Measurements from ENCODE around the gene TTLL13. TPM values are rescaled to one million over a fixed set of nuclear protein-coding genes. Genes with fewer than 3 reads are reported as not detected.
A peak's percentile ranks its signal among the peaks of the same experiment; 100 is the strongest.

The TTLL13 gene, protein sequence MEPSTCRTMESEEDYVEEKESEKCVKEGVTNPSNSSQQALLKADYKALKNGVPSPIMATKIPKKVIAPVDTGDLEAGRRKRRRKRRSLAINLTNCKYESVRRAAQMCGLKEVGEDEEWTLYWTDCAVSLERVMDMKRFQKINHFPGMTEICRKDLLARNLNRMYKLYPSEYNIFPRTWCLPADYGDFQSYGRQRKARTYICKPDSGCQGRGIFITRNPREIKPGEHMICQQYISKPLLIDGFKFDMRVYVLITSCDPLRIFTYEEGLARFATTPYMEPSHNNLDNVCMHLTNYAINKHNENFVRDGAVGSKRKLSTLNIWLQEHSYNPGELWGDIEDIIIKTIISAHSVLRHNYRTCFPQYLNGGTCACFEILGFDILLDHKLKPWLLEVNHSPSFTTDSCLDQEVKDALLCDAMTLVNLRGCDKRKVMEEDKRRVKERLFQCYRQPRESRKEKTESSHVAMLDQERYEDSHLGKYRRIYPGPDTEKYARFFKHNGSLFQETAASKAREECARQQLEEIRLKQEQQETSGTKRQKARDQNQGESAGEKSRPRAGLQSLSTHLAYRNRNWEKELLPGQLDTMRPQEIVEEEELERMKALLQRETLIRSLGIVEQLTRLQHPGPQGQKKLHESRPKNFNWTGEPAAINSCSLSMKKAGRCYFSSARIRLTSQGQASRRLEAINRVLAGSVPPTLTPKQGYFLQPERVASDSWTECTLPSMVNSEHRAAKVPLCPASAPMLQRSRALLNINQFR
- total RNA-seq, result under 1 TPM in 1 of 2 donors, not detected in 1; 0.26 TPM
- polyA plus RNA-seq (ENCODE audit: insufficient read length in 6 of 6), result under 1 TPM in 5 of 6 donors, not detected in 1; 0.13 to 0.81 (median 0.35) TPM
- long read RNA-seq, donor 1, result 0 reads
- long read RNA-seq, donor 2, result 0 reads
- long read RNA-seq, donor 3, result 0 reads
- long read RNA-seq, donor 4, result 0 reads
- long read RNA-seq, donor 5, result 0 reads
- long read RNA-seq, donor 6, result 0 reads
- long read RNA-seq, donor 7, result 0 reads
- long read RNA-seq, donor 8, result 0 reads
- long read RNA-seq, donor 9, result 0 reads
- long read RNA-seq, donor 10, partial matches to known transcripts, result 1 of 1 reads
- long read RNA-seq, donor 10, other reads (novel, unspliced or antisense), result 0 of 1 reads
- long read RNA-seq, donor 11, result 0 reads
- long read RNA-seq, donor 12, result 0 reads

DNA sequence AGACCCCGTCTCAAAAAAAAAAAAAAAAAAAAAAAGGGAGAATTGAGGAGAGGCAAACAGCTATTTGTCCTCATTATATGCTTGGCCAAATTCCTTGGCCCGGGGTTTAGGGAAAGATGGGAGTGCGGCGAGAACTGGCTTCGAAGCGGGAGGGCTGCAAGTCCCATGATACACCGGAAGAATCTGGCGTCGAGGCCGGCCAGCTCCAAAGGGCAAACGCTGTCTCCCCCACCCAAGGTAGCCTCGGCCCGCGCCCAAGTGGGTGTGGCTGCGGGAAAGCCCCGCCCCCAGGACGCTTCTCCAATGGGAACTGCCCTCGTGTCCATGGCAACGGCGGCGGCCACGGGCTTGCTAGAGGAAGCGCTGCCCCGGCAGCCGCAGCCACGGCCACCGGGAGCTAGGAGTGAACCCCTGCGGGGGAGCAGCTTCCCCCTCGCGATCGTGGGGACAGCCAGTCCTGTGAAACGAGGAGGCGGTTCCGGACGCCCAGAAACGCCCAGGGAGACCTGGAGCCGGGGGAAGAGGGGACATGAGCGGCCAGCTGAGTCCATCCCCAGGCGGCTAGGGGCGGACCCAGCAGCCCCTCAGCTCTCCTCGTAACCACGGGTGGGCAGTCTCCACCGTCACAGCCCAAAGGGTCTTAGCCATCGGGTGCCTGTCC lies at the start of gene TTLL13:
Gene TTLL13, plus strand, starts transcription at position 354 of the 661 bp plus-strand sequence. CDS start 1,075 bp downstream, outside the sequence.
- Histone ChIP-seq H3K9me3 (no peaks in the 10 kb centered on the region), H3K27ac (peak within 1 kb of the TSS; percentile 10 to 63)
- peak; percentile 99 for ATAC-seq

DNA sequence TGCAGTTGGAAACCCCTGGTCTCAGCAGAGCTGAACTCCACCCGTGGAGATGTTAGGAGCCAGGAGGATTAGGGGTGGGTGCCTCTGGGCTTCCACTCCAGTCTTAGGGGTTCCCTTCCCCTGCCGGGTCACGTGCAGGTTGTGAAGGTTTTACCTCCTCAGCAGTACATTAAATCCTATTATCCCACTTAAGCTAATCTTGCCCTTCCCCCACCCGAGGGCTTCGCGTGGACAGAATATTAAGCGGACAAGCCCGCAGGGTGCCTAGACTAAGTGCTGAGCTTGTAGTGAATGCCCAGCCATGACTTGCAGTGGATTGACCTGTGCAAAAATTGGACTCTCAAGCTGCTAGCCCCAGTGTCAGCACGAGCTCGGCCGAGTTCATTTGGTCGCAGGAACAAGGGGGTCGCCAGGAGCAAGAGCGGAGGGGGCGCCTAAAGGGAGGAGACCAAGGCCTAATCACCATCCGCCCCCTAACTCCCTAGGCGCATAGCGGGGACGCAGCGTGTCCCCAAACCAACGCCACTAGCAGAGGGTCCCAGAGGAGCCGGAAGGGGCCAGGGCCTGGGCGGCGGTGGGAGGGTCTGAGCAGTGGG lies 48.7 kb upstream of the TTLL13 start:
- no peaks in the 10 kb centered on the region for H3K27me3 ChIP-seq
- peak overlapping the region; percentile 74 for H3K27ac ChIP-seq
- no peaks in the 10 kb centered on the region for H3K9me3 ChIP-seq
- peak overlapping the region; percentile 72 to 94 for H3K4me3 ChIP-seq
- TF ChIP-seq, protein P1, sequence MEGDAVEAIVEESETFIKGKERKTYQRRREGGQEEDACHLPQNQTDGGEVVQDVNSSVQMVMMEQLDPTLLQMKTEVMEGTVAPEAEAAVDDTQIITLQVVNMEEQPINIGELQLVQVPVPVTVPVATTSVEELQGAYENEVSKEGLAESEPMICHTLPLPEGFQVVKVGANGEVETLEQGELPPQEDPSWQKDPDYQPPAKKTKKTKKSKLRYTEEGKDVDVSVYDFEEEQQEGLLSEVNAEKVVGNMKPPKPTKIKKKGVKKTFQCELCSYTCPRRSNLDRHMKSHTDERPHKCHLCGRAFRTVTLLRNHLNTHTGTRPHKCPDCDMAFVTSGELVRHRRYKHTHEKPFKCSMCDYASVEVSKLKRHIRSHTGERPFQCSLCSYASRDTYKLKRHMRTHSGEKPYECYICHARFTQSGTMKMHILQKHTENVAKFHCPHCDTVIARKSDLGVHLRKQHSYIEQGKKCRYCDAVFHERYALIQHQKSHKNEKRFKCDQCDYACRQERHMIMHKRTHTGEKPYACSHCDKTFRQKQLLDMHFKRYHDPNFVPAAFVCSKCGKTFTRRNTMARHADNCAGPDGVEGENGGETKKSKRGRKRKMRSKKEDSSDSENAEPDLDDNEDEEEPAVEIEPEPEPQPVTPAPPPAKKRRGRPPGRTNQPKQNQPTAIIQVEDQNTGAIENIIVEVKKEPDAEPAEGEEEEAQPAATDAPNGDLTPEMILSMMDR (IDR thresholded peaks at IDR 0.05), result no peak
- H3K4me1 ChIP-seq, result peaks cover 14 to 57% of the 10 kb centered on the region in 2 donors
- peaks cover 0 to 18% of the 10 kb centered on the region in 2 donors for H3K36me3 ChIP-seq
- intact Hi-C loops (cut with DNase I), result no loop called here
- ATAC-seq (peak; percentile 4), DNase-seq (no peak)

More for the DNA sequence above, at the start of gene TTLL13:
- TF ChIP-seq, protein P1 (IDR thresholded peaks at IDR 0.05), result no peak
- peak within 1 kb of the TSS; percentile 49 to 52 for H3K4me3 ChIP-seq
- peaks cover 0 to 14% of the 10 kb centered on the region in 2 donors for H3K4me1 ChIP-seq
- DNase-seq, result peak; percentile 85 to 98 (median 94)
- intact Hi-C loops (cut with DNase I), result no loop called here
- no peaks in the 10 kb centered on the region for H3K27me3 ChIP-seq
- no peaks in the 10 kb centered on the region for H3K36me3 ChIP-seq

DNA sequence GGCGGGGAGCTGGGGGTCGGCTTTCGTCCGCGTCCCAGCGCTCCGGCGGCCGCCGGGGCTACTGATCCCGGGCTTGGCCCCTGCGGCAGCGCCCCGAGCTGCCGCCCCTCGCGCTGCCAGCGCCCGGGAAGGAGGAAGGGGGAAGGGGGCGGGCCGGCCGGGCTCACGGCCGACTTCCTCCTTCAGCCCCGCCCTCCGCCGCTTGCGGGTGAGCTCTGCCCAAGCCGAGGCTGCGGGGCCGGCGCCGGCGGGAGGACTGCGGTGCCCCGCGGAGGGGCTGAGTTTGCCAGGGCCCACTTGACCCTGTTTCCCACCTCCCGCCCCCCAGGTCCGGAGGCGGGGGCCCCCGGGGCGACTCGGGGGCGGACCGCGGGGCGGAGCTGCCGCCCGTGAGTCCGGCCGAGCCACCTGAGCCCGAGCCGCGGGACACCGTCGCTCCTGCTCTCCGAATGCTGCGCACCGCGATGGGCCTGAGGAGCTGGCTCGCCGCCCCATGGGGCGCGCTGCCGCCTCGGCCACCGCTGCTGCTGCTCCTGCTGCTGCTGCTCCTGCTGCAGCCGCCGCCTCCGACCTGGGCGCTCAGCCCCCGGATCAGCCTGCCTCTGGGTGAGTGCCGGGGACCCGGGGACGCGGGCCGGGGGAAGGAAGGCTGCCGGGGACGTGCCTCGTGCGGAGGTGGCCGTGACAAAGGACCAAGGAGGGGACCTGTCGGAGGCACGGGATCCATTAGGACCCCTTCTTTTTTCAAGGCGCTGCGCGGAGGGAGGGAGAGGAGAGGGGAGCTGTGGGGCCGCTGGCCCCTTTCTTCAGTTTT lies 48.0 kb upstream of the TTLL13 start, which contains the start of gene SEMA4B:
Gene SEMA4B, plus strand, starts transcription at position 201 of the 814 bp plus-strand sequence. Its CDS starts 249 bp downstream, at position 450.
- H3K36me3 ChIP-seq, result peaks cover 0 to 22% of the 10 kb centered on the region in 2 donors

More for the DNA sequence above, 48.0 kb upstream of the TTLL13 start, which contains the start of gene SEMA4B:
- no peaks in the 10 kb centered on the region for H3K27me3 ChIP-seq
- H3K27ac ChIP-seq, result peak within 1 kb of the TSS; percentile 74
- H3K4me1 ChIP-seq, result peaks cover 14 to 64% of the 10 kb centered on the region in 2 donors
- intact Hi-C loops (cut with DNase I), result no loop called here
- TF ChIP-seq, protein P1 (IDR thresholded peaks at IDR 0.05), result no peak
- H3K9me3 ChIP-seq, result no peaks in the 10 kb centered on the region
- peak in 3 of 4 donors; percentile 82 to 98 (median 84) for DNase-seq
- peak within 1 kb of the TSS; percentile 72 to 94 for H3K4me3 ChIP-seq
- peak; percentile 93 for ATAC-seq
